ENCODE measurements around the gene MLN.
A peak's percentile ranks its signal among the peaks of the same experiment; 100 is the strongest.

The MLN gene

DNA sequence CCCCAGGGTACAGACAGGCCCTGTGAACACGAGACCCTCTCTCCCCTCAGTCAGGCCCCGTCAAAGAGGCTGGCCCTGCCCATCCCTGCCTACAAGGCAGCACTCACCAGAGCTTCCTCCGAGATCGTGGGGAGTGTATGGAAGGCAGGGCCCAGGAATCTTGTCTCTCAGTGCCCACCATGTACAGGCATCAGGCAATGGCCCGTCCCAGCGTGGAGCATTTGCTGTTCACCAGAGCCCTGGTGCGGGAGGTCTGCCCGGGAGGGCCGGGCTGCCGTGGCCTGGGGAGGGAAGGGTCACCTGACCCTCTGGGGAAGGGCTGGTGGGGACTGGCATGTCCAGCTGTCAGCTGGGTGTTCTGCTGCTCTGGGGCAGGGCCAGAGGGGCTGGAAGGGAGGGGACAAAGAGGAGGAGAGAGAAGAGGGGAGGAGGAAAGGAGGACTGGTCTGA lies 57.1 kb downstream of the MLN start, which contains the start of gene IP6K3:
IP6K3 (minus strand) TSS at position 255 of the 450 bp plus-strand sequence. CDS start 11,429 bp downstream, outside the sequence.
- H3K27me3 ChIP-seq (ENCODE audit: insufficient read depth, insufficient read length): no peaks in the 10 kb centered on the region
- peak within 1 kb of the TSS; percentile 8 for H3K4me3 ChIP-seq (ENCODE audit: insufficient read length, low read depth)
- no peaks in the 10 kb centered on the region for H3K9me3 ChIP-seq (ENCODE audit: insufficient read depth, low read length)
- no peak for DNase-seq (ENCODE audit: low read depth, low spot score)
- H3K36me3 ChIP-seq (ENCODE audit: insufficient read depth, insufficient read length, low read length): no peaks in the 10 kb centered on the region
- TF ChIP-seq SUZ12 (IDR thresholded peaks at IDR 0.05; ENCODE audit: extremely low read depth, insufficient read depth, insufficient read length) (no peak), YY1 (IDR thresholded peaks at IDR 0.05; ENCODE audit: insufficient read depth, insufficient read length) (no peak), ZNF274 (IDR thresholded peaks at IDR 0.05; ENCODE audit: low read depth, low read length) (no peak)
- H3K4me1 ChIP-seq (ENCODE audit: insufficient read depth, insufficient read length): peaks cover 28% of the 10 kb centered on the region
- H3K9ac ChIP-seq (ENCODE audit: insufficient read length, low read depth): peak within 1 kb of the TSS; percentile 67

DNA sequence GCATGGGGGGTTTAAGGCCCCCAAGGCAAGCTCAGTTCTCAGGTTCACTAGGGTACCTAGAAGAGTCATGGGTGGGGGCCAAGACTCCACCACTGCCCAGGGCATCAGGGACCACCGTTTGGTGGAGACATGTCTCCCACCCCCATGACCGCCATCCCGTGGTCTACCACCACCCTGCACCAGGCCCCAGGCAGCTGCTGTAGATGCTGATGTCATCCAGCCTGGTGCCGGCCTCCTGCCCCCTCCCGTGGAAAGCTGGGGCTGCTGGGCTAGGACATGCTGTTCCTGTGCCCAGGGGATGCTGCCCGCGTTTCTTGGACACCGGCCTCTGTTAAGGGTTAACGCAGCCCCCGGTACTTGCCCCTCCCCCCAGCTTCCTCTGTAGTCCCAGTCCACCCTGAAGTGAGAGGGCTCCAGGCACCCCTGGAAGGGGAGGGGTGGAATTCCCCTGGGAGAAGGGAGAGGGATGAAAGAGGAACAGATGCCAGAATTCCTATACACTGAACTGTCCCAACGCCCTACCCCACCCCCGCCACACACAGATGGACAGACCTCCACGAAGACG lies 57.7 kb downstream of the MLN start:
- peak overlapping the region; percentile 8 for H3K4me3 ChIP-seq (ENCODE audit: insufficient read length, low read depth)
- TF ChIP-seq ZNF274 (IDR thresholded peaks at IDR 0.05; ENCODE audit: low read depth, low read length): no peak
- no peak for TF ChIP-seq SUZ12 (IDR thresholded peaks at IDR 0.05; ENCODE audit: extremely low read depth, insufficient read depth, insufficient read length)
- TF ChIP-seq YY1 (IDR thresholded peaks at IDR 0.05; ENCODE audit: insufficient read depth, insufficient read length): no peak
- peaks cover 26% of the 10 kb centered on the region for H3K4me1 ChIP-seq (ENCODE audit: insufficient read depth, insufficient read length)
- no peaks in the 10 kb centered on the region for H3K36me3 ChIP-seq (ENCODE audit: insufficient read depth, insufficient read length, low read length)
- H3K9me3 ChIP-seq (ENCODE audit: insufficient read depth, low read length): no peaks in the 10 kb centered on the region
- peak overlapping the region; percentile 67 for H3K9ac ChIP-seq (ENCODE audit: insufficient read length, low read depth)
- H3K27me3 ChIP-seq (ENCODE audit: insufficient read depth, insufficient read length): no peaks in the 10 kb centered on the region
- no peak for DNase-seq (ENCODE audit: low read depth, low spot score)

DNA sequence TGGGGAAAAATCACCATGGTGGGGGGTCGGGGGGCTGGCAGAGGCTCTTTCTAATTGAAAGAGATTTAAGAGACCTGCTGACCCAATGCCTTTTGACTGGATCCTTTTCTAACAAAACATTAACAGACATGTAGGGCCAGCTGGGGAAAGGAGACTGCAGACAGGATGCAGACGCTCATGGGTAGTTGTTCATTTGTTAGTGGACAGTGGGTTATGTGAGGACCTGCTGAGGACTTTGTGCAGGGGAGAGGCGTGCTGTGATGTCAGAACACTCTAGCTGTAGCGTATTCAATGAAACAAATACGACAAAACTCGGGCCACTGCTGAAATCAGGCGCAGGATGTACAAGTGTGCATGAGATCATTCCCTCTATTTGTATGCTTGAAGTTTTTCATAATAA lies 58.3 kb downstream of the MLN start:
- Histone ChIP-seq H3K27me3 (ENCODE audit: insufficient read depth, insufficient read length) (no peaks in the 10 kb centered on the region), H3K4me1 (ENCODE audit: insufficient read depth, insufficient read length) (peaks cover 26% of the 10 kb centered on the region), H3K4me3 (ENCODE audit: insufficient read length, low read depth) (no peak overlapping the region), H3K9me3 (ENCODE audit: insufficient read depth, low read length) (no peaks in the 10 kb centered on the region), H3K9ac (ENCODE audit: insufficient read length, low read depth) (peak overlapping the region; percentile 21), H3K36me3 (ENCODE audit: insufficient read depth, insufficient read length, low read length) (no peaks in the 10 kb centered on the region)
- no peak for DNase-seq (ENCODE audit: low read depth, low spot score)
- TF ChIP-seq ZNF274 (IDR thresholded peaks at IDR 0.05; ENCODE audit: low read depth, low read length): no peak
- TF ChIP-seq YY1 (IDR thresholded peaks at IDR 0.05; ENCODE audit: insufficient read depth, insufficient read length): no peak
- no peak for TF ChIP-seq SUZ12 (IDR thresholded peaks at IDR 0.05; ENCODE audit: extremely low read depth, insufficient read depth, insufficient read length)

DNA sequence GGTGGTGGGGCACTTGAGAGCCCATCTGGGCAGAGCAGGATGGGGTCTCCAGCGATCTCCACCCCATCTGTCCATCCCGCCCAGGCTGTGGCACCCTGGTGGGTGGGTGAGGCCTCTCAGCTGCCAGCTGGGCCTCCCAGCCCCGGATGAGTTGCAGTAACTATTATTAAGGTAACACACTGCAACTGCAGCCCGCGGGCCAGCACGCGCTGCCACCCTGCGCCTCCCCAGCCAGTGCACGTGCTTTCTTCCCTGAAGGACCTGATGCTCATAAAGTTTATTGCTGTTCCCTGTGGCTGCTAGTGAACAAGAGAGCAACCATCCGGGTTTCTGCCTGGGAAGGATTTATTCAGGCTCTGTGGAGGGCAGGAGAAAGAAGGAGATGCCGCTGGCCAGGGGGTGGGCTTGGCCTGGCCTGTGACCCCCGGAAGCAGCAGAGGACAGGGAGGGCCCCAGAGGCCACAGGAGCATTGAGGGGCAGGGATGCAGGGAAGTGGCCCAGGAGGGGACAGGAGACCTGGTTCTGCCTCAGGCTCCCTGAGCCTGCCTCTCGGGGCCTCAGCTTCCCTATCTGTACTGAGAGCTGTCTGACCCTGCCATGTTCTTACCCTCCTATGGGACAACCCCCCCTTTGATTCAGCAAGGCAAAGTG lies 58.8 kb downstream of the MLN start:
- peak overlapping the region; percentile 64 for H3K9ac ChIP-seq (ENCODE audit: insufficient read length, low read depth)

More for the DNA sequence above, 58.8 kb downstream of the MLN start:
- Histone ChIP-seq H3K4me3 (ENCODE audit: insufficient read length, low read depth) (no peak overlapping the region), H3K36me3 (ENCODE audit: insufficient read depth, insufficient read length, low read length) (no peaks in the 10 kb centered on the region), H3K4me1 (ENCODE audit: insufficient read depth, insufficient read length) (peaks cover 26% of the 10 kb centered on the region), H3K9me3 (ENCODE audit: insufficient read depth, low read length) (no peaks in the 10 kb centered on the region), H3K27me3 (ENCODE audit: insufficient read depth, insufficient read length) (no peaks in the 10 kb centered on the region)
- no peak for TF ChIP-seq YY1 (IDR thresholded peaks at IDR 0.05; ENCODE audit: insufficient read depth, insufficient read length)
- no peak for TF ChIP-seq SUZ12 (IDR thresholded peaks at IDR 0.05; ENCODE audit: extremely low read depth, insufficient read depth, insufficient read length)
- no peak for TF ChIP-seq ZNF274 (IDR thresholded peaks at IDR 0.05; ENCODE audit: low read depth, low read length)
- no peak for DNase-seq (ENCODE audit: low read depth, low spot score)
